Epidermal melanocyte (primary cell): Measurements from ENCODE around the gene COG8.
A peak's percentile ranks its signal among the peaks of the same experiment; 100 is the strongest.
"Not testable (repeated sequence)": the region's sequence is repeated elsewhere in the genome, so short reads cannot be mapped to it uniquely, and the experiment has no call there.

Experiments used
- DNase-seq: peaks from one replicate; pipeline ENCODE4 v3.0.0; 2011; ENCODE audit warnings: low spot score; ENCODE audit not compliant: insufficient read length

COG8 gene

DNA sequence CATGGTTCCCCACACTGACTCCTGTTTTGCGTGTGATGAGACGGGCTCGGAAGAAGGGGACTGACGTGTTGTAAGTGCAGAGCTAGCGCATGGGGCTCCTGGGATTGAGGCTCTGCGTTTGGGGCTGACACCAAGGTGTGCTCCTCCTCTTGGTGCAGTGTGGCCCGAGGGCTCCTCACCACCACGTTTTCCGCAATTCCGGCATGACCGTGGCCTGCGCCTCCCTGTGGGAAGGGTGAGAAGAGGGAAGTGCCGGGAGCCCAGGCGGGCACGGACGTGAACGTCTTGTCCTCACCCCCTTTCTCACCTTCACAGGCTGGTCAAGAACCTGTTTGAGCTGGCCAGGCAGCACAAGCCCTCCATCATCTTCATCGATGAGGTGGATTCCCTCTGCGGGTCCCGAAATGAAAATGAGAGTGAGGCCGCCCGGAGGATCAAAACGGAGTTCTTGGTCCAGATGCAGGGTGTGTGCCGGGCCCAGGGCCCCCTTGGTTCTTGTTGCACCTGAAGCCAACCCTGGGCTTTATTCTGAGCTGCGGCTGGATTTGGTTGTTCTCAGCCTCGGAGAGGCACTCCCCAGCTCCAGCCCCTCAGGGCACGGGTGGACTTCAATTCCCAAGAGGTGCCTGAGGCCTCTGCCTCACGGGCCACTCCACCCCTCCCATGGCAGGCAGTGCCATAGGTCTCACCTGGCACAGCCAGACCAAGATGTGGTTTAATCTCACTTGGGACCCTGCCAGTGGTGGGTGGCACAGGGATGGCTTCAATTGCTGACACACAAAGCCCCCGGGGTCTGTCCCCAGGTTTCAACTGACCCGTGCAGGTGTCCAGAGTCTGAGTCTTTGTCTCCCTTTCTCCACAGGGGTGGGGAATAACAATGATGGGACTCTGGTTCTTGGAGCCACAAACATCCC lies 19.3 kb downstream of the COG8 start:
- DNase-seq = no peak

DNA sequence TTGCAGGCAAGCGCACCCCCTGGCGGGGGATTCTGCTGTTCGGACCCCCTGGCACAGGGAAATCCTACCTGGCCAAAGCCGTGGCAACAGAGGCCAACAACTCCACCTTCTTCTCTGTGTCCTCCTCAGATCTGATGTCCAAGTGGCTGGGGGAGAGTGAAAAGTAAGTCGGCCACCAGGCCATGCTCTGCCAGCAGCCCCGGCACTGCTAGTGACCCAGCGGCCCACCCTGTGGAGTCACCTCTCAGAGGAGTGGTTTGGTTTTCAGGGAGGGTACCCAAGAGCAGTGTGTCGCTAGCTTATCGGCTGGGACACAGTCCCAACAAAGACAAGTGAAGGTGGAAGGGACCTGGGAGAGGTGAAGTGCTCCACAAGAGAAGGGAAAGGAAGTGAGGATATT lies 20.0 kb downstream of the COG8 start:
- DNase-seq = no peak

DNA sequence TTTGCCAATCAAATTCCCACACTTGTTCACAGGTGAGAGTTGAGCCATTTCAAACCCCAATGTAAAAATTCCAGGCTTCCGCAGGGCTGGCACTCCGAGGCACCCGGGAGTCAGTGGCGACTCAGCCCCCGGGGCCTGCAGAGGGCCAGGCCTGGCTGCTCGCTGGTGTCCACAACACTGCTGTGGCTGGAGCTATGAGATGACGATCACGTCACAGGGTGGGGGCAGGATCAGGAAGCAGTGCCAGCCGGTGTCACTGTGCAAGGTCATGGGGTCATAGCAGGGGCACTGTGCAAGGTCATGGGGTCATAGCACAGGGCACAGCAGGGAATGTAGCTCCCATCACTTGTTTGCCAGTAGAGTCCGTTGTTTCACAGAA lies 20.5 kb downstream of the COG8 start:
- DNase-seq = no peak

DNA sequence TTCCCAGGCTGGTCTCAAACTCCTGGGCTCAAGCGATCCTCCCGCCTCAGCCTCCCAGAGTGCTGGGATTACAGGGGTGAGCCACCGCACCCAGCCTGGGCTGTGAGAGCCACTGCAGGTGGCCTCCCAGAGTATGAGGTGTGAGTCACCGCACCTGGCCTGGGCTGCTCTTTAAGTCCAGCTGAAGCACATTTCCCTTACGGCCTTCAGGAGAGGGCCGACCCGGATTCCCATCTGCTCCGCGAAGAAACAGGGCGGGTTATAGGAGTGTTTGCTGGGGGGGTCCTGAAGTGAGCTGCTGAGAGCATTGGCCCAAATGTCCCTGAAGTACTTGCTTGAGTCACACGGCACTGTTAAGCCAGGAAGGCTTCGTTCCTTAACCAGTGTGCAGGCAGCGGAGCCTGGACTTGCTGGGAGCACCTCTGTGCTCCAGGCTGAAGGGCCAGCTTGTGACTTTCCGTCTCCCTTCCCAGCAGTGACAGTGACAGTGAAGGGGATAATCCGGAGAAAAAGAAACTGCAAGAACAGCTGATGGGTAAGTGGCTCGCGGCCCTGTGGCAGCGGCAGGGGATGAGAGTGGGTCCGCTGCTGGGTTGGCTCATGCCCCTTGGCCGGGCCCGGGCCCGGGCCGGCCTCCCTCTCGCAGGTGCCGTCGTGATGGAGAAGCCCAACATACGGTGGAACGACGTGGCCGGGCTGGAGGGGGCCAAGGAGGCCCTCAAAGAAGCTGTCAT lies 21.0 kb downstream of the COG8 start:
- DNase-seq = no peak

DNA sequence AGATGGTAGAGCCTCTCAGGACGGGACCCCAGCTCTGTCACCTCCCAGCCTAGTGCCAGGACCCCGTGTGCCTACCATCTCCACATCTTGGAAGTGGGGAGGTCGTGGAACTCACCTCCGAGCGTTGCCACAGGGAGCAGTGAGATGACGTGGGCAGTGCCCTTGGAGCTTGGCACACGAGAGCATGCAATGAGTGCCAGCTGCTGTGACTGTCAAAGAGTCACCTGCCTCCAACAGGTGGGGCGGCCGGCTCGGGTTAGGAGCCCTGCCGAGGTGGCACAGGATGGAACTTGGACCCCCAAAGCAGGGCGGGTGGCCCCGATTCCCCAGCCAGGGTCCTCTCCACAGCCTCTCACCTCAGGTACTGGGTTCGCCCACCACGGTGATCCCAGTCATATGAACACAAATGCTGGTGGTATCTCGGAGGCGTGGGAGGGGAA lies 22.7 kb downstream of the COG8 start:
- no peak for DNase-seq

DNA sequence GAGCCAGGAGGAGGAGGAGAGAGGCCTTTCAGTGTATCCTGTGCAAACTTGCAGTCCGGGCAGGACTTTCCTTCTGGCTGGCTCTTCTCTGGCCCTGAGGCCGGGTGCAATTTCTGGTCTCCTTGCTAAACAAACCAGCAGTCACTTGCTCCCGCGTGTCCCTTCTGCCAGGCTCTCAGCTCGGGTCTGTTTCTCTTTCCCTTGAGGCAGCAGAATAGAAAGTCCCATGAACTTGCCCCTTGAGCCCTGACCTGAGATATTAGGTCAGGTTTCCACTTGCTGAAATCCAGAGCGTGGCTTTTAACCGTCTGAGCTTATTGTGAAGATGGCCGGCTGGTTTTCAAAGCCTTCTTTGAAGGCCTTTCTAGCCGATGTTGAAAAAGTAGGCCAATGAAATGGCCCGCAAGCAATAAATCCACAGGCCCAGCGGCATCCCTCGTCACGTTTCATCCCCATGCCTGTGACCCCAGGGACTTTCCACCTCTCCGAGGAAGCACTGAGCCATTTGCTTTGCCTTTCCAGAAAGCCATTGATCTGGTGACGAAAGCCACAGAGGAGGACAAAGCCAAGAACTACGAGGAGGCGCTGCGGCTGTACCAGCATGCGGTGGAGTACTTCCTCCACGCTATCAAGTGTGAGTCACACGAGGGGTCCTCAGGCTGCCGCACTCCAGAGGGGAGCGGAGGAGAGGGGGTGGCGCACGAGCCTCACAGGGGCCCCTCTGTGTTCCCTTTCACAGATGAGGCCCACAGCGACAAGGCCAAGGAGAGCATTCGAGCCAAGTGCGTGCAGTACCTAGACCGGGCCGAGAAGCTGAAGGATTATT lies 23.7 kb downstream of the COG8 start:
- DNase-seq = no peak

DNA sequence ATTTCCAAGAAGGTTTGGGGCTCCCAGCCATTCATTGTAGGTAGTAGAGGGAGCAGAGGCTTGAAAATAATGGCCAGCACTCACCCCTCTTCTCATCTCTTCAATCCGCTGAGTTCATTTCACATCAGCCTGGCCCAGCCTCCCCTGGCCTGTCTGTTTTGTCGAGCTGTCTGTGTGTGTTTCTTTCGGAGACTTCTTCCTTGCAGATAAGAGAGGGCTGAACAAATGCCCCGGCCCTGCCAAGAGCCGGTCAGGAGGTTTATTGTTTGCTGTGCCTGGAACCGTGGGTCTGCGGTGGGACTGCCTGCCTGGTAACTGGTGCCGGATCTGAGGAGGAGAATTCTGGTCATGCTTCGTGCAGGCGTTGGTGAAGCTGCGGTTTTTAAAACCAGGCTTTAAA lies 24.8 kb downstream of the COG8 start:
- no peak for DNase-seq

DNA sequence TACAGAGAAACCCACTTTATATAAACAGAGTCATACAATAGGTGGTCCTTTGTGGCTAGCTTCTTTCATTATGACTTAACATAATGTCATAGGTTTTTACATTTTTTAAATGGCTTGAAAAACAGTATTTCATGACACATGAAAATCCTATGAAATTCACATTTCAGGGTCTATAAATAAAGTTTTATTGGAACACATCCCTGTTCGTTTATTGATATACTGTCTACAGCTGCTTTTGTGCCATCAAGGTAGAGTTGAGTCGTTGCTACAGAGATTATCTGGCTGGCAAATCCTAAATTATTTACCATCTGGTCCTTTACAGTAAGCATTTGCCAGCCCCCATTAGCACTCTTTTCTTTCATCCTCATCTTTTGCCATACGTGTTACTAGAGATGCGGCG lies 25.9 kb downstream of the COG8 start:
- no peak for DNase-seq

DNA sequence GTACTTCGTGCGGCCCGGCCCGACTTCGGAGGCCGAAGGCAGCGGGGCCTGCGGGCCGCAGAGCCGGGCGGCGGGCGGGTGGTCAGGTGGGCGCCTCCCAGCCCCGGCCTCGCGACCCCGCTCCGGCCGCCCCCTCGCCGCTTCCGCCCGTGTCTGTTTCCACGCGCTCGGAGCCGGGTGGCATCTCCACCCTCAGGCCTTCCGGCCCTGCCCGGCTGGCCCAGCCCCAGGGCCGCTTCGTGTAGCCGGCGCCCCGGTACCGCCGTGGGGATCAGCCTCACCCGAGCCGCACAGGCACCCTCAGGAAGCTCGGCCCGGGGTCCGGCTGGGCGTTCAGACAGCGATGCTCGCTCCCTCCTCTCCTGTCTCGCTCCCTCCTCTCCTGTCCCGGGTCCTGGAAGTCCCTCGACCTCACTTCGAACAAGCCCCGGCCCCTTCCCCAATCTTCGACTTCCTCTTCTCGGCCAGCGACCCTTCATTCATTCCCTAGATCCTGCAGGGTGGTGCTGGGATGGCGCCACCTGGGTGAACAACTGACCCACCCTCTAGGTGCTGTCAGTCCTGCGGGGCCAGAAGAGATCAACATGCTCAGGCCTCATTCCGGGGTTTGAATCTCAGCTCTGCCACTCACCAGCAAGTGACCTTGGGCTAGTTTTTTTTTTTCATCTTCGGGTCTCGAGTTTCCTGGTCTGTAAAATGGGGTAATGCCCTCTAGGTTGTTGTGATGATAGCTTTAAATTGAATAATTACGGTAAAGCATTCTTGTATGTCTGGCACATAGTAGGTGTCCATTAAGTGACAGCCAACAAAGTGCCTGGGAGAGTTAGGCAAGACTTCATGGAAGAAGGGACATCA lies 27.6 kb downstream of the COG8 start:
- DNase-seq = peak; percentile 16

DNA sequence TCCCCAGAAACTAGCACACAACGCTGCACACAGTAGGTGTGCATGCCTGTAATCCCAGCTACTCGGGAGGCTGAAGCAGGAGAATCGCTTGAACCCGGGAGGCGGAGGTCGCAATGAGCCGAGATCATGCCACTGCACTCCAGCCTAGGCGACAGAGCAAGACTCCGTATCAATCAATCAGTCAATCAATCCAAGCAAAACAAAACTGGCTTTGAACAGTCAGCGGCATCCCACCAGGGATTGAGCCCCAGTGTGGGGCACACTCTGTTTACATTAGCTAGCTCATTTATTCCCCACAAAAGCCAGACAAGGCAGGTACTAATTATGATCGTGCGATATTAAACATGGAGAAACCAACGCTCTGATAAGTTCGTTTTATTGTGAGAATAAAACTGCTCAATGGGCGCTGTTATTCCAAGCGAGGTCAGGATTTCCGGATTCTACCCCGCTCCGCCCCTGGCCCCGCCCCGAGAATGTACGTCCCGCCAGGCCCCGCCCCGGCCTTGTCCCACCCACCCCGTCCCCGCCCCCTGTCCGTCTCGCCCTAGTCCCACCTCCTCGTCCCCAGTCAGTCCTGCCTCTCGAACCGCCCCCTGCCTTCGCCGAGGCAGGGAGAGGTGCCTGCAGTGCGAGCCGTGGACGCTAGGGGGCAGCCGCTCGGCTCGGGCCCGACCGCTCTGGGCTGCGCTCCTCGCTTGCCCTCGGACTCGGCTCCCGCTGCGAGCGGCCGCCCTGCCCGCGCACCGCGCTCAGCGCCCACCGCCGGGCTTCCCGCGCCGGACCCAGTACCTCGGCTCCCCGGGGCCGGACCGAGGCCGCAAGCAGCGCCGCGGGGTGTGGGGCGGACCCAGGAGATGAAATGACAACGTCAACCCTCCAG lies 28.5 kb downstream of the COG8 start, which contains the start of gene VPS4A:
Gene VPS4A (plus strand): TSS at position 698 of the 880 bp plus-strand sequence. CDS start 162 bp downstream, at position 860.
- DNase-seq = peak; percentile 89

DNA sequence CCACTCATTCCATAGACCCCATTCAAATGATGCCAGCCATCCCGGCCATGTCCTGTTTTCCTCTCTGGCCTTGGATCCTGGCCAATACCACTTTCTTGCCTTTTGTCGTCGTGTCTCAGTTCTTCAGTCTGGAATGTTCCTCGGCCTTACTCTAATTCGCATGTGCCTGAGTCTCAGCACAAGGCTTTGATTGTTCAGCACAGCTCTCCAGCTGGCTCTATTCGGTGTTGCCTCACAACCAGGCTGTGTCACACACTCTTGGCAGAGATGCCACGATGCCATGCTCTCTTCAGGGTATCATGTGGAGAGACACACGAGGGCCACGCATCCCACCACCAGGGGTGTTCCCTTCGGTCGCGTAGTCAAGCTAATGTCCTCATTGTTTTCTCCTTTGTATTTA lies 30.0 kb downstream of the COG8 start:
- no peak for DNase-seq

DNA sequence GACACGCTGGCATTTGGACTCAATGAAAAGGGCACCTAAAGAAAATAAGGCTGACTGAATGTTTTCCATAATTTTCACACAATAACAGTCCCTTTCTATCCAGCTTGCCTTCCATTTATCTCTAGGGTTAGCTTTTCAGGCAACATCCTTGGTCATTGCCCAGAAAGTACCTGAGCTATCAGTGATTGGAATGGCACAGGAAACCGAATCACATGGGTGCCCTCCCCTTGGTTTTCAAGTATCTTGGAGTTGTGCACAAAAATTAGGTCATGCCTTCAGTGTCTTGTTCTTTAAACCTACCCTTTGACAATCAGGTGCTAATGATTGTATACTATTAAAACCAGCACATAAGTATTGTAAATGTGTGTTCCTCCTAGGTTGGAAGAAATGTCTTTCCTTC lies 31.5 kb downstream of the COG8 start:
- DNase-seq = no peak

DNA sequence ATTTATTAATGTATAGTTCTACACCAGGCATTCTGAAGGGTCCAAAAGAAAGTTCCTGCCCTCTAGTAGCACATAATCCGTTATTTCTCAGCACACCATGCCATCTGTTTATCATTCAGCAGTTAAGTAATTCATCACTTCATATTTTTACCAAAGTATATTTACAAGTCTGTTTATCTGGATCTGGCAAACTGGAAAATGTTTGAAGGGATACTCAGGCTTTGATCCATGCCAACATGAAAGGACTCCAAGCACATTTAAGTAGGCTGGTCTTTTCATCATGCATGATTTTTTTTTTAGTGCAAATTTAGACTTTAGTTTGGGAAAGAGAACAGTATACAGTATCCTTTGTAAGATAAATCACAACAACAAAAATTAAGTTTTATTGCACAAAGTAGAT lies 32.3 kb downstream of the COG8 start:
- no peak for DNase-seq

DNA sequence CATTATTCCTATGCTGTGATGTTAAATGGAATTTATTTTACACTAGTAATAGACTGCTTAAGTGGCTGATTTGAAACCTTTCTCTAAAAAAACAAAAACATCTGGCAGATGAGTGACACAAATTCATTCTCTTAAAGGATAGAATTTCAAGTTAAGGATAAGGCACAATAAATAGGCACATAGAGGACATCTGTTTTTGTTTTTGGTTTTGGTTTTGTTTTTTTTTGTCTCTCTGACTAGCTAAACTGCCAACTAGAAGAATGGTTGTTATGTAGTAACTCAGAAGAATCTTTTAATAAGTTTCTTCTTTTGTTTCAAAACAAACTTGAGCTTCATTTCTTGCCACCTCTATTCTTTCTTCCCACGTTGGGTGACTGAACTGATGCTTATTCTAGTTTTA lies 33.3 kb downstream of the COG8 start:
- DNase-seq = no peak

DNA sequence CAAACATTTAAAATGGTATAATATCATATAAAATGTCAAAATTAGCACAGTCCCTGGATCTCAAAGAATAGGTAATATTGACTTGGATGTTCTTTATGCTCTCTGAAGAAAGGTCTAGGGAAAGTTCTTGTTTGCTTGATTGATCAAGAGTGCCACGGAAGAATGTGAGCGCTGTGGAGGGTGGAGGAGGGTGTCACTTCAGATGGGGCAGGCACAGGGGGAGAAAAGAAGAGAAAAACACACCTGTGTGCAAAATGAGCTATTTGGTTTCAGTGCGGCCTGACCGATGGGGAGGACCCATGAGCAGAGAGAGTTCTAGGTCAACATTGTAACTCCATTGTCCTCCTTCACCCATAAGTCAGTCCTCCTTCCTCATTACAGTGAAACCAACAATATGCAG lies 37.1 kb downstream of the COG8 start:
- no peak for DNase-seq

DNA sequence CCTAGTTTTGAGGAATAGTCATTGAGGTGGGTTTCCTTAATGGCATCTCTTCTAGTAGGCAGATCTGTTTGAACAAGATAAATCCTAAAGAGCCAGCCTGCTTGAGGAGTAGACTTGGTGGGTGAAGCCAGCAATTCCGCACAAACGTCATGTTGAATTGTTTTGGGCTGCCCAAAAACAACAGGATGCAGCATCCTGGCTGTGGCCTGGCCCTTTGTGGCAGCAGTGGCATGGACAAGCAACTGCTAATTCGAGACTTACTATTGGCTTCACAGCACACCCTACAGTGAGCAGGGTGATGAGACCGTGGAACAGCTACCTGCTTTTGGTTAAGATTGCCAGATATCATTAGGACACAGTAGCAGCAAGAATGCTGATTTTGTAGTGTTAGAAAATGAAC lies 37.5 kb downstream of the COG8 start:
- DNase-seq = no peak

DNA sequence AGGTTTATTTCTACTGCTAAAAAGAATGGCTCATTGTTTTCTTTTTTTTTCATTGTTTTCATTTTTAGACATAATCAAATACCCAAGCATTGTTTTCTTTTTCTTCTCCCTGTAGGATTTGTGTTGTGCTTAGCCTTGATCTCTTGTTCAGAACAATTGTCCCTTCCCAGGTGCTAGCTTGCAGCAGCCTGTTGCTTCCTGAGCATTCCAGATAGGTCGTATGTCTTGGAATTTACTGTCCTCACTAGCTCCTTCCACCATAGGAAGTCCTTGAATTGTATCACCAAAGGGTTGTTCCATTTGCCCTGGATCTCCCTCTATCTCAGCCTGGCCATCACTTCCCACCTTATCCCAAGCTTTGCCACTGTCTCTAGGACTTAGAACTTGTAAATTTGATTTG lies 38.2 kb downstream of the COG8 start:
- no peak for DNase-seq

DNA sequence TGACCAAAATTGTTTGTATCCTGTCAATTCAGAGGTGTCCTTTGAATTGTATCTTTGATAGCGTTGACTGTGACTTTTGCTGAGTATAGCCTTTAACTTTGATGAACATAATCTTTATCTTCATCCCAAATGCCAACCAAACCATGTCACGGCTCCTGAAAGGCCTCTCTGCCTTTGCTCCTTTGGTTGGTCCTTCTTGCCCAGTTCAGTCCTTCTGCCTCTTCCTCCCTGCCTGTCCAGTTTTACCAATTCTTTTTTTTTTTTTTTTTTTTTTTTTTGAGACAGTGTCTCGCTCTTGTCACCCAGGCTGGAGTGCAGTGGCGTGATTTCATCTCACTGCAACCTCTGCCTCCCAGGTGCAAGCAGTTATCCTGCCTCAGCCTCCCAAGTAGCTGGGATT lies 41.1 kb downstream of the COG8 start:
- DNase-seq = no peak

DNA sequence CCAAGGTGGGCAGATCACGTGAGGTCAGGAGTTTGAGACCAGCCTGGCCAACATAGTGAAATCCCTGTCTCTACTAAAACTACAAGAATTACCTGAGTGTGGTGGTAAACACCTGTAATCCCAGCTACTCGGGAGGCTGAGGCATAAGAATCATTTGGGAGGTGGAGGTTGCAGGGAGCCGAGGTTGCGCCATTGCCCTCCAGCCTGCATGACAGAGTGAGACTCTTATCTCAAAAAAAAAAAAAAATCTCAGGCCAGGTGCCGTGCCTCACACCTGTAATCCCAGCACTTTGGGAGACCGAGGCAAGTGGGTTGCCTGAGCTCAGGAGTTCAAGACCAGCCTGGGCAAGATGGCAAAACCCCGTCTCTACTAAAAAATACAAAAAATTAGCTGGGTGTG lies 42.6 kb downstream of the COG8 start:
- not testable (repeated sequence) for DNase-seq

DNA sequence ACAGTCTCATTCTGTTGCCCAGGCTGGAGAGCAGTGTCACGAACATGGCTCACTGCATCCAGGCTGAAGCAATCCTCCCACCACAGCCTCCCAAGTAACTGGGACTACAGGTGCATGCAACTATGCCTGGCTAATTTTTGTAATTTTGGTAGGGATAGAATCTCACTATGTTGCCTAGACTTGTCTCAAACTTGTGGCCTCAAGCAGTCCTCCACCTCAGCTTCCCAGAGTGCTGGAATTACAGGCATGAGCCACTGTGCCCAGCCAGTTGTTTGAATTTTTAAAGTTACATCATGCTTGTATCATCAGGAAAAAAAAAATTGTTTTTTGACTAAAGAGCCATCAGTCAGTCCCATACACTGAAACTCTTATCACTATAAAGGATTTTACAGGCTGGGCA lies 45.3 kb downstream of the COG8 start:
- no peak for DNase-seq
